ENCODE results near the gene LSG1.
"Not testable (repeated sequence)": the region's sequence is repeated elsewhere in the genome, so short reads cannot be mapped to it uniquely, and the experiment has no call there.

LSG1 gene

GRCh38 chr3:194617143-194617671, 54.8 kb downstream of the LSG1 start:
- no peak for DNase-seq (ENCODE audit: low read depth)

- DNase-seq (ENCODE audit: low read depth) = no peak
These were observed 56.8 kb downstream of the LSG1 start for GRCh38 chr3:194615226-194615625.

GRCh38 chr3:194612221-194612620, 59.8 kb downstream of the LSG1 start:
- DNase-seq (ENCODE audit: low read depth) = no peak

DNA sequence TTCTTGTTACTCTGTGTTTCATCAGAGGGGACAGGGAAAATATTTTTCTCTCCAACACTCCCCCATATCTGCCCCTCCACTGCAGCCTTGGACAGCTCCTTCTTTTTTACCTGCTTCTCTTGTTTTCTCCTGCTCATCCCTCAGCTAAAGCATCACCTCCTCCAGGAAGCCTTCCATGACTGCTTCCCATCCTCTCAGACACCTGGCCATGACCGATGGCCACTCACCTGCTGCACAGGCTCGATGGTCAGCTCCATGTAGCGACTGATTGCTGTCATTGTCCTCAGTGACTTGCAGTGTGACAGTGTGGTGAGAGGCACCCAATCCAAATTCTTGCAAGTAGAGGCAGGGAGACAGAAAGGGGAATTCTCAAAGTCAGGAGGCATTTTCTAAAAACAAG, 61.3 kb downstream of the LSG1 start:
- no peak for DNase-seq (ENCODE audit: low read depth)

- DNase-seq (ENCODE audit: low read depth) = no peak
These were observed 62.4 kb downstream of the LSG1 start for GRCh38 chr3:194609601-194610000.

GRCh38 chr3:194608981-194609380, 63.0 kb downstream of the LSG1 start:
- DNase-seq (ENCODE audit: low read depth) = no peak

DNA sequence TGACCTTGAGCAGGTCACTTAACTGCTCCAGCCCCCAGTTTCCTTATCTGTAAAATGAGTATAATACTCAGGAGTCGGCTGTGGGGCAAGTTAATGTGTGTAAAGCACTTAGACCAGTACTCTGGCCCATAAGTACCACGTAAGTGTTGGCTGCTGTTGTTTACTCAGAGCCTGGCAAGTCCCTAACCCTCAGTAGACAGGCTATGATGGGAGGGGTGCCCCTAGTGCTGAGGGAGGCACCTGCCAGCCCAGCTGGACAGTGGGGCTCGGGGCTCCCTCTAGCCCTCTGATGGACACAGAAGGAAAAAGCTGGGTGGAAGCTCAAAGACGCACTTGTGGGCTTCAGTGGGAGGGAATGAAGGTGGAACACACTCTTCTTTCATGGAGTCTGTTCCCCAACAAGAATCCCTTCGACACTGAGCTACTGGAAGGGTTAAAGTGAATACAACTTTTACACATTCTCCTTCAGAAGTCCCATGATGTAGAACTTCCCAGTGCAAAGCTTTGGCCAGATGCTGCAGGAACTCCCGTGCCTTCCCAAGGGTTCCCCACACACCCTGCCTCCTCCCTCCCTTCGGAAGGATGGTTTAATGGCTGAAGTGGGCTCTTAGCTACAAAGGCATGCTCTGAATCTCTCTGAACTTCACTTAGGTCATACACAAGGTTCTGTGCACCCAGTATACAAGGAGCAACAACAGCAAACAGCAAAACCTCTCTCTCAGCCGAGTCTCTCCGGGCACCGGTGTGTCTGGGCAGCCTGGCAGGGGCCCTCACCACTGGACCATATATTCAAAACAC, 64.2 kb downstream of the LSG1 start:
- no peak for DNase-seq (ENCODE audit: low read depth)

GRCh38 chr3:194606941-194607340, 65.0 kb downstream of the LSG1 start:
- no peak for DNase-seq (ENCODE audit: low read depth)

DNA sequence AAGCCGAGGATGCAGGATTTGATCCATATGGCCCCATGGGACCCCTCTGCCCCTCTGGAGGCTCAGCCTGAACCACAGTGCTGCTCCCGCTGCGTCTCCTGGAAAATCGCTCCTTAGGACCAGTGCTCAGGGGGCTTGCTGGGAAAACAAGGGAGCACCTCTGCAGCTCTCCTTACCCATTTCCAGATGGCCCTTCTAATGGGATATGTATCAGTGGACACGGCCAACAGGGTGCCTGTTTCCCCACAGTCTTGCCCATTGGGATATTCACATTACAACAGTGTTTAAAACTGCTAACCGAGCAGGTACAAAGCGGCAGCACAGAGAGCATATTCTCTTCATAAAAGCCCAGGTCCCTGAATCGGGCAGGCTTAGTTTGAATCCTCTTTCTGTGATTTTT, 65.8 kb downstream of the LSG1 start:
- DNase-seq (ENCODE audit: low read depth) = no peak

- not testable (repeated sequence) for DNase-seq (ENCODE audit: low read depth)
These were observed 66.7 kb downstream of the LSG1 start for GRCh38 chr3:194605314-194605713.

DNA sequence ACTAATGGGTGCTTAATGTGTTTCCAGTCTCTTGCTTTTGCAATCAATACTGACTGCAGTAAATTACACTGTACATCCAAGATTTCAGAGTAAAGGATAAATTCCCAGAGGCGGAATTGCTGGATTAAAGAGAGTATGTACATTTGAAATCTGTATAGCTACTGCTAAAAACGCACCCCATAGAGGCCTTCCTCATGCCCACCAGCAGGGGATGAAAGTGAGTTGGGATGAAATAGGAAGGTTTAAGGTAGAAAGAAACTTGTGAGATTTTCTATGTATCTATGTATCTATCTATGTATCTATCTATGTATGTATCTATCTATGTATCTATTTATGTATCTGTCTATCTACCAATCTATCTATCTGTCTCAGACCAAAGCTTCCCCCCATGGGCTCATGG, 67.2 kb downstream of the LSG1 start:
- no peak for DNase-seq (ENCODE audit: low read depth)

GRCh38 chr3:194604126-194604525, 67.9 kb downstream of the LSG1 start:
- no peak for DNase-seq (ENCODE audit: low read depth)

- no peak for DNase-seq (ENCODE audit: low read depth)
These were observed 69.3 kb downstream of the LSG1 start for GRCh38 chr3:194602669-194603171.

- peak; percentile 72 for DNase-seq (ENCODE audit: low read depth)
These were observed 73.0 kb downstream of the LSG1 start for GRCh38 chr3:194598771-194599557.

- no peak for DNase-seq (ENCODE audit: low read depth)
These were observed 75.1 kb downstream of the LSG1 start for GRCh38 chr3:194596906-194597305.

DNA sequence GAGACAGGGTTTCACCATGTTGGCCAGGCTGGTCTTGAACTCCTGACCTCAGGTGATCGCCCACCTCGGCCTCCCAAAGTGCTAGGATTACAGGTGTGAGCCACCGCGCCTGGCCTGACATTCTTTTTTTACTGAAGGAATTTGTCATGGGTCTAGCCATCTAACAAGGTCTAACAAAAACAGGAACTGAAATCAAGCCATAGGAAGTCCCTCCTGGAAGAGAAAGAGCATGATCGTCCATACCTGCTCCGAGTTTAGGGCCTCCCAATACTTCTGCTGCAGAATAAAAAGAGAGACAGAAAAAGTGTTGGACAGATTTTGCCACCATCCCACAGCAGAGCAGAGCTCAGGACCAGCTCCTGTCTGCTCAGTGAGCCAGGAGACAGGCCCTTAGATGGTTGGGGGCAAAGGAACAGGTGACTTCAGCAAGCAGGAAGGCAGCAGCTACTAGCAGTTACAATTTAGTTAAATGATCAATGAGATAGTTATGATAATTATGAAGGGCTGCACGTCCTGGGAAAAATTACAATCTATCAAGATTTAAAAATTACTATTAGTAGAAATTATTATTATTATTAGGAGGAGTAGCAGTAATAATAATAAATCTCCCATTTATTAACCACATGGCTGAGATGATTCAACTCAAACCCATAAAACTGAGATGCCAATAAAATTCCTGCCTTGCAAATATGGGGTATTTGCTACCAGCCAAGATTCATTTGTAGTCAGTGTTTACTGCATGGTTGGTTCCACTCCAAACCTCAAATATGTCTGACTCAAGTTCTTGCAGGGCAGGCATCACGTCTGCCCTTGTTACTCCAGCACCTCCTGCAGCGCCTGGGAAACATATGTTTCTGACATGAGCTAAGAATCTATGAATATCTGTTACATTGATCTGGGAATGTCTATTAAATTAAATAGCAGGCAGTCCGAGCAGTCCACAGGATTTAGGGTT, 78.9 kb downstream of the LSG1 start:
- DNase-seq (ENCODE audit: low read depth) = peak; percentile 99

All from fibroblast of gingiva (primary cell).